GM19043 (cell line): ENCODE data around the gene CLDN2.

ENCODE experiments used
- ATAC-seq: cut with Tn5 transposase; IDR thresholded peaks from one replicate; pipeline ENCODE4 v1.9.1; 2021; ENCODE audit warnings: low read depth; ENCODE audit not compliant: unreplicated experiment

The CLDN2 gene

DNA sequence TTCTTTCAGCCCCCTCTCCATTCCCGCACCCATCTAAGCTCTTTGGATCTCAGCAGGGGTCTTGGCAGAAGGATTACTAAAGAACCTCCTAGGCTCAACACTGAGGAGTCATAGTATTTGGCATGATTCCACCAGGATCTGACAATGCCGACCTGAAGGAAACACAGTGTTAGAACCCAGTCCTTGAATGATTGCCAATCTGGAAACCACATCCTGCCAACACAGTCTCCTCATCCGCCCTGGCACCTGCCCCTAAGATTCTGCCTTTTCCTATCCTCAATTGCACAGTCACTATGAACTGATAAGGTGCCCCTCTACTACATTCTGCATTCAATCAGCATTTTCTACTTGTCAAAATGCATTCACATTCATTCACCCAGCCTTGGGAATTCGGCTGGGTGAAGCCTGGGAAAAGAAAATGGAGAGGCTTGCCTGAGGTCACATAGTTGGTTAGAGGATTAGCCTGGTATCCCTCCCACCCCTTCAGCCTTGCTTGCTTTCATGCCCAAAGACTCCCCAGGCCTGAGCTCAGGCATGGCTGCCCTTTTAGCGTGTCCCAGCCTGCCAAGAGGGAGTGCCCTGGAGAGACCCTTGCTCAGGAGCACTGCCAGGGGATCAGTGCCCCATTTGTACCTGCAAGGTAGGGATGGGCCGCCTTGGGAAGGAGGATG lies 2.2 kb upstream of the CLDN2 start:
- ATAC-seq, result no peak

DNA sequence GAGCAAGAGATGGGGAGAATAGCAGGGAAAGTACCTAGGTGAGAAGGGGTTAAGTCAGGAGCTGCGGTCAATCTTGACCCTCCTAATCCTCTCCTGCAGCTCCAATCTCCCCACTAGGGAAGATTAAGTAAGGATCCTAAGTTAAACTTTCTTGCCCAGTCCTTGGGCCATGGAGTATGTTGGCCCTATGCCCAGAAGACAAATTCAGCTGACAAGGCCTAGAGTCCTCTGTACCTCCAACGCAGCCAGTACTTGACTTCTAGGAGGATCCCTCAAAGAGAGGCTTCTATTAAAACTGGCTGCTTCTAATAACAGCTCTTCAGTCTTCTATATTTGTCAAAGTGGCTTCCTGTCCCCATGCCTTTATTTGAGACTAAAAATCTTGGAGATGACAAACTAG lies 1.4 kb downstream of the CLDN2 start:
- no peak for ATAC-seq

DNA sequence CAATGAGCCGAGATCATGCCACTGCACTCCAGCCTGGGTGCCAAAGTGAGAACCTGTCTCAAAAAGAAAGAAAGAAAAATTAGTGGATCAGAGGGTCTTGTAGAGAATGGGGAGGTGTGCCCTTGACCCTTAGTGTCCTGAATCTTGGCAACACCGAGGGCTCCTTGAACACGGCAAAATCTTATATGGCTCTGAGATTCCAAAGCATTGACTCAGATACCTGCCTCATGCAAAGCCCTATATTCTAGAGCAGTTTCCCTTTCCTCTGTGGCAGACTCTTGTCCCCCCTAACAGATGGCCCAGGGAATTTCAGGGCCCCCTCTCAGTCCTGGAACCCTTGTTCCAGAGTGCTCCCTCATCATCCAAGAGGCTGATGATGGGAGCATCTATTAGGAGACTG lies 6.8 kb downstream of the CLDN2 start:
- no peak for ATAC-seq

DNA sequence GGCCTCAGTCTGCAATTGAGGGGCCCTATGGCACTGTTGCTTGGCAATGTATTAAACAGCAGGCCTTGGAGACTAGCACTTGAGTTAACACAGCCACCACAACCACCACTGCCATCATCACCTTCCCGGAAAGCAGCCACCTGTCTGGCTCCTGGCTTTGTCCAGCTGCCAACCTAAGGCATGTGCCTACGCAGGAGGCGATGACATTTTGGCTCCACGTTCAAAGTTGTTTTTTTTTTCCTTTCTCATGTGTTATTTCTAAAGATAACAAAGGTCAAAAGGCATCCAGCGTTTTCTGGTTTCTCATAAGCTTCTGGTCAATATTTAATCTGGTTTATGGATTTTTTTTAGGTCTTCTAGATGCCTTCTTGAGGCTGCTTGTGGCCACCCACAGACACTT lies 7.5 kb downstream of the CLDN2 start:
- no peak for ATAC-seq

GRCh38 chrX:106928227-106928626 lies 8.0 kb downstream of the CLDN2 start:
- ATAC-seq, result no peak

- no peak for ATAC-seq
Measured at GRCh38 chrX:106931831-106932491, 11.8 kb downstream of the CLDN2 start.

DNA sequence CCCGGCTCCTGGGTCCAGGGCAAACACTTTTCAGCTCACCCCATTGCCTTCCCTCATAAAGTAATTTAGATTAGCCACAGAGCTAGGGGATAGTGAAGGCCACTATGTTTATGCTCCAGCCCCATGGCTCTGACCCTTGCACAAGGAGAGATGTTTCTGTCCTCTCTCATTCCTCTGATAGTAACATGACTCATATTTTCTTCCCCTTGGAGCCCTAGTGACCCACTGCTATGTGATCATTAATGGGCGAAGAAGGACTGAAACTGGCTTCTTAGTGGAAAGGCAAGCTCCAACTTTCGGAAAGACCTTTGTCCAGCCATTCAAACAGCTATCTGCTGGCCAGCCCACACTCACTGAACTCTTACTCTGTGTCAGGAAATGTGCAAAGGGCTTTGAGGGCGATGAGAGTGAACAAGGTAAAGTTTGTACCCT lies 12.3 kb downstream of the CLDN2 start:
- no peak for ATAC-seq

GRCh38 chrX:106932960-106933537 lies 12.8 kb downstream of the CLDN2 start:
- no peak for ATAC-seq

DNA sequence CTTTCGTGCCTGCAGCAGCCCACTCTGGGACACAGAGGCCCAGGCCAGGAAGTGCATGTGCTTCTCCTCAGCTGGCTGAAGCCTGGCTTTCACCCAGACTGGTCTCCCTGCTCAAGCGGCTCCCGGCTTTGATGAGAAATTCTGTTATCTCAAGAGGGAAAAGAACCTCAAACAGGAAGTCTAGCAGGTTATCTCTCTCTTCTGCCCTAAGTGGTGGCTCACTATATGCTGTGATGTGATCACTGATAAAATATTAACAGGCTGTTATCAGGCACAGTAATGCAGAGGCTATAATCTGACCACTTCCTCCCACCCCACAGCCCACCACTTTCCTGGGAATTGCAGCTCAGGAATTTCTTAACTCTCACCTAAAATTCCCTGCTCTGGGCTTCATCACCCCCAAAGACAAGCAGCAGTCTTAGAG lies 13.3 kb downstream of the CLDN2 start:
- no peak for ATAC-seq

DNA sequence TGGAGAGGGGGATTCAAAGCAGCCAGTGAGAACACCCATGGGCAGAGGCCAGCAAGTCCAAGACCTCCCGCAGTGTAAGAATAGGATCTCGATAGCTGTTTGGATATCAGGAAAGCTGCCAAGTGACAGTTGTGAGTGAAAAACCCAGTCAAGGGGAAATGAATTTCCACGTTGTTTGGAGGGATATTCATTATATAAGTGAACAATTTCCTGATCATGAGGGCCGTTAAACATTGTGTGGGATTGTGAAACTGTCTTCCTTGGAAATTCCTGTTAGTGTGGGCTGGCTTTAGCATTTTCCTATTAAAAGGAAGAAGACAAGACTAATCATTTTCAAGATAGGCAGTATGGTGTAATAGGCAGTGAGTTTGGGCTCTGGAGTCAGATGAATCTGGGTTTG lies 15.0 kb downstream of the CLDN2 start:
- ATAC-seq, result no peak

- no peak for ATAC-seq
Measured at GRCh38 chrX:106936246-106936645, 16.0 kb downstream of the CLDN2 start.

DNA sequence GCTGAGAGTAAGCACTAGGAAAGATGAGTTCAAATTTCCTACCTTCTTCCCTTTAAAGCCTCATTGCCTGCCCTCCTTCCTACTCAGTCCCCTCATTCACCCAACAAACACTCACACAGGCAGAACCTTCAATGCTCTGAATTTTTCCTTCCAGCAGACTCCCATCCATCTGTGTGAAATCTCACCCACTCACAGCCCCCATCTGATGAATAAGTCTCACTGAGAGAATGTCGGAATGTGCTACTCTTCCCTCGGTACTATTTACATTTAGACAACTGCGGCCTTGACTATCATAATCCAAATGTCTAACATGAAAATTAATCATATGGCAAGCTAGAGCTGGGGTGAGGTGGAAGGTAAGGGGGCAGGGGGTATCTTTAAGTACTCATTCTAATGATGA lies 19.4 kb downstream of the CLDN2 start:
- ATAC-seq, result no peak

- no peak for ATAC-seq
Measured at GRCh38 chrX:106940068-106940467, 19.9 kb downstream of the CLDN2 start.

GRCh38 chrX:106946464-106946863 lies 26.3 kb downstream of the CLDN2 start:
- no peak for ATAC-seq

GRCh38 chrX:106948641-106949040 lies 28.4 kb downstream of the CLDN2 start:
- no peak for ATAC-seq

DNA sequence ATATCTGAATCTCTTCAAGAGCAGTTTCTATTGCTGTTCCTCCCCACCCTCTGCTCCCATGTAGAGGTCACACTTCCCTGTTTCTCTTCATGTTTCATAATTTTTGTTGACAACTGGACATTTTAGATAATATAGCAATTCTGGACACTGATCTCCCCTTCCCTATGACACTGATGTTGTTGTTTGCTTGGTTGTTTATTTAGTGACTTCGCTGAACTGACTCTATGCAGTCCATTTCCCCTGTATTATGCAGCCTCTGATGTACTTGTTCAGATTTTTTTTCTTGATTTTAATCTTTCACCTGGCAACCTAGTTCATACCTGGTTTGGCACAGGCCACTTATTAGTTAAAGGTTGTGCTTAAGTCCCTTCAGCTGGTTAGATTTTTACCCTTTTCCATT lies 29.2 kb downstream of the CLDN2 start:
- no peak for ATAC-seq

DNA sequence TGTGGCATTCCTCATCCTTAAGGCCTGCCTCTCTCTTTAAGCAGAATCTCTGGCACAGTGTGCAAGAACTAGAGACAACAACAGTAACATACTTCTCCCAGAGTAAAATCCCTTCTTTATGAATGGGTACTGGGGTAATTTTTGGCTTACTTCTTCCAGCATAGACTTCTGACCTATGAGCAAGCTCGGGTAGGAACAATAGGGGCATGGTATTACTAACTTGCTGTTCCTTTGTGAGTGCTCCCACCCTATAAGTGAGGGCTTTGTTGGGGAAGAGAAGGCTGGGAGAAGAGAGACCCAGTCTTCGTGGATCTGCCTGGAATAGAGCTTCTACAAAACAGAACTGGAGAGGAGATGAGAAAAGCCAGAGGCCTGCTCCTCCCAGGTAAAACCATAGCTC lies 30.2 kb downstream of the CLDN2 start:
- ATAC-seq, result no peak

DNA sequence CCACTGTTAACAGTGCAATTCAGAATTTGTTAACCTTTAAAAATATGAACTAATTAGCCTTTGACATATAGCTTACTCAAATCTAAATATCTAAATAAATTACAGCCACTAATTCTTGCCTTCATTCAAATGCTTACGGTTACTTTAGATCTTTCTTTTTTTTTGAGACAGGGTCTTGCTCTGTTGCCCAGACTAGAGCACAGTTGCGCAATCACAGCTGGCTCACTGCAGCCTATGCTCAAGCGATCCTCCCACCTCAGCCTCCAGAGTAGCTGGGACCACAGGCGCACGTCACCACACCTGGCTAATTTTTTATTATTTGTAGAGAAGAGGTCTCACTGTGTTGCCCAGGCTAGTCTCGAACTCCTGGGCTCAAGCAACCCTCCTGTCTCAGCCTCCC lies 31.0 kb downstream of the CLDN2 start:
- no peak for ATAC-seq

DNA sequence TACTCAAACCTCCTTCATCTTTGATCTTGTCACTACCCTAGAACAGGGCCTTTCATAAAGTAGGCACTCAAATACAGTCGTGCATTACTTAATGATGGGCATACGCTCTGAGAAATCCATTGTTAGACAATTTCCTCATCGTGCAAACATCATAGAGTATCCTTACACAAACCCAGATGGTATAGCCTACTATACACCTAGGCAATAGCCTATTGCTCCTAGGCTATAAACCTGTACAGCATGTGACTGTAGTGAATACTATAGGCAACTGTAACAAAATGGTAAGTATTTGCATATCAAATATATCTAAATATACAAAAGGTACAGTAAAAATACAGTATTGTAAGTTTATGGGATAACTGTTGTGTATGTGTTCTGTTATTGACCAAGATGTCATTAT lies 31.9 kb downstream of the CLDN2 start:
- no peak for ATAC-seq

DNA sequence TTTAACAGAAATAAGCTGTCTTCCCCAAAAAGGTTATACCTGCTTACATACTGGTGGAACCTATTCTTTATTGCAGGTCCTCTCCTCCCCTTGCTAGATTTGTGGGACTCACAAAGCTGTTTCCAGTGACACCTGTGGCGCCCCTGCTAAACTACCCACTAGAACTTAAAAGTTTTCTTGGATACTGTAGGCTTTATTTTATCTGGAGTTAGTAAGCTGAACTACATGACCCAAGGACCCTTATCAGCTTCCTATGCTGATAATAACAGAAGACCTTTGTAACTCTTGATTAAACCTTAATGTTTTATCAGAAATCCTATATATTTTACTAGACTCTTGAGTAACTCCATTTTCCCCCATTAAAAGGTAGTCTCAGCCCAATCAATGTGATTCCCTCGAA lies 32.3 kb downstream of the CLDN2 start:
- ATAC-seq, result no peak

DNA sequence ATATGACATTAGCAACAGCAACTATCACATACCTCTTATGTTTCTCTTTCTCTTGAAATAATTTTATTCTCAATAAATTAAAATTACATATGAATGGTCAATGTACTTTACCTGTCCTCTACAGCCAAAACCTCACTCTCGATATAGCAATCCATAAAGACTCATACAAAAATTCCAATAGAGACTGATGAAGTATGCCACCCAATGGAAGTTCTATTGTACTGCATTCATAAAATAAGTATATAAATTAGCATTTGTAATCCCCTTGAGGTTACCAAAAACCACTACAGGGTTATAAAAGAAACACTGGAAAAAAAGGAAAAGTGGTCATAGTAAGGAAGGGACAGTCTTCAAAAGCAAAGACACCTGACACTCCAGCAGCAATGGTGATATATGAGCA lies 32.8 kb downstream of the CLDN2 start:
- ATAC-seq, result no peak

DNA sequence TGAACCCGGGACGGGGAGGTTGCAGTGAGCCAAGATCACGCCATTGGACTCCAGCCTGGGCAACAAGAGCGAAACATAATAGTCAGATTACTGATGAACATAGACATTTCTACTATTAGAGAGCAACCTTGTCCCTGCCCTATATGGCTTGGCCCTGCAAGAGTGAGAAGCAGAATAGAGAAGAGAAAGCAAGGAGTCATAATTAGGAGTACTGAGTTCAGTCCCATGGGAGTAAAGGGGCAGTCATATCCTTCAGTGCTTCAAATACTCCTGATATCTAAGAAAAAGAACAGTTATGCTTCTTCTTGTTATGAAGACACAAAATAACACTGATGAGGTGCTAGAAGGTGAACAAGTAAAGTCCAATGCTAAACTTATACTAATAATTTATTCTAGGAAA lies 33.8 kb downstream of the CLDN2 start:
- no peak for ATAC-seq
